Liver (tissue), 9 donors: ENCODE measurements around the gene DGKD. TPM values are rescaled to one million over a fixed set of nuclear protein-coding genes. Genes with fewer than 3 reads are reported as not detected.
A peak's percentile ranks its signal among the peaks of the same experiment; 100 is the strongest.

Source experiments
- DNase-seq: peaks from one replicate; pipeline ENCODE4 v3.0.0-alpha.2; 2017; ENCODE audit warnings: low spot score
- H3K27ac ChIP-seq, 2 donors: one replicate each; pipeline ENCODE4 v1.7.0; 2013; ENCODE audit warnings: inconsistent platforms in 2 of 2, low read length in 2 of 2, control low read depth in 1 of 2, low read depth in 1 of 2, mild to moderate bottlenecking in 1 of 2
- H3K27me3 ChIP-seq, 4 donors: one replicate each; pipeline versions ENCODE4 v1.6.1 to v1.7.0; 2013; ENCODE audit warnings: low read length in 3 of 4, inconsistent platforms in 1 of 4, mild to moderate bottlenecking in 1 of 4, moderate library complexity in 1 of 4; ENCODE audit not compliant: control insufficient read depth in 4 of 4, insufficient read depth in 4 of 4
- H3K36me3 ChIP-seq, 4 donors: one replicate each; pipeline versions ENCODE4 v1.6.1 to v1.7.0; 2013; ENCODE audit warnings: low read length in 3 of 4, mild to moderate bottlenecking in 3 of 4, low read depth in 1 of 4, moderate library complexity in 1 of 4; ENCODE audit not compliant: control insufficient read depth in 4 of 4, insufficient read depth in 3 of 4
- H3K4me1 ChIP-seq, 4 donors: one replicate each; pipeline versions ENCODE4 v1.6.1 to v1.7.0; 2013; ENCODE audit warnings: low read length in 3 of 4, mild to moderate bottlenecking in 3 of 4, moderate library complexity in 1 of 4; ENCODE audit not compliant: control insufficient read depth in 4 of 4, insufficient read depth in 4 of 4
- H3K4me3 ChIP-seq, 3 donors: one replicate each; pipeline versions ENCODE4 v1.6.1 to v1.7.0; 2013; ENCODE audit warnings: low read length in 3 of 3, control low read depth in 1 of 3, low read depth in 1 of 3, mild to moderate bottlenecking in 1 of 3
- H3K9ac ChIP-seq, 2 donors: one replicate each; pipeline ENCODE4 v1.7.0; 2013; ENCODE audit warnings: low read length in 2 of 2, mild to moderate bottlenecking in 2 of 2, moderate library complexity in 2 of 2, control low read depth in 1 of 2, low read depth in 1 of 2
- H3K9me3 ChIP-seq, 4 donors: one replicate each; pipeline versions ENCODE4 v1.6.1 to v1.7.0; 2013; ENCODE audit warnings: low read length in 3 of 4; ENCODE audit not compliant: control insufficient read depth in 4 of 4
- ATF3 ChIP-seq: IDR thresholded peaks from 2 replicates; pipeline ENCODE4 v1.6.1; 2016; ENCODE audit warnings: antibody characterized with exemption
- EGR1 ChIP-seq, 2 donors: IDR thresholded peaks; 2 replicates each; pipeline ENCODE4 v1.6.1; 2016 to 2018; ENCODE audit warnings: antibody characterized with exemption in 2 of 2, low read depth in 2 of 2
- FOXA1 ChIP-seq: IDR thresholded peaks from 2 replicates; pipeline ENCODE4 v1.6.1; 2016; ENCODE audit warnings: antibody characterized with exemption
- FOXA2 ChIP-seq: IDR thresholded peaks from 2 replicates; pipeline ENCODE4 v1.6.1; 2016; ENCODE audit warnings: antibody characterized with exemption
- GABPA ChIP-seq, 2 donors: IDR thresholded peaks in 1 of 2; conservative IDR thresholded peaks in 1 of 2; 2 replicates each; pipeline ENCODE4 v1.6.1; 2016; ENCODE audit warnings: antibody characterized with exemption in 2 of 2, mild to moderate bottlenecking in 1 of 2, moderate library complexity in 1 of 2
- HNF4A ChIP-seq, 2 donors: conservative IDR thresholded peaks; 2 replicates each; pipeline ENCODE4 v1.6.1; 2016; ENCODE audit warnings: antibody characterized with exemption in 2 of 2, mild to moderate bottlenecking in 2 of 2
- HNF4G ChIP-seq: IDR thresholded peaks from 2 replicates; pipeline ENCODE4 v1.6.1; 2016; ENCODE audit warnings: antibody characterized with exemption
- JUND ChIP-seq, 2 donors: IDR thresholded peaks; 2 replicates each; pipeline ENCODE4 v1.6.1; 2016; ENCODE audit warnings: antibody characterized with exemption in 2 of 2
- MAX ChIP-seq: IDR thresholded peaks from 2 replicates; pipeline ENCODE4 v1.6.1; 2016; ENCODE audit warnings: antibody characterized with exemption
- NR2F2 ChIP-seq: IDR thresholded peaks from 2 replicates; pipeline ENCODE4 v1.6.1; 2016; ENCODE audit warnings: antibody characterized with exemption
- RAD21 ChIP-seq, 2 donors: IDR thresholded peaks; 2 replicates each; pipeline ENCODE4 v1.6.1; 2016; ENCODE audit warnings: antibody characterized with exemption in 2 of 2, mild to moderate bottlenecking in 2 of 2
- REST ChIP-seq: IDR thresholded peaks from 2 replicates; pipeline ENCODE4 v1.6.1; 2016; ENCODE audit warnings: antibody characterized with exemption, mild to moderate bottlenecking
- RXRA ChIP-seq, 2 donors: IDR thresholded peaks; 2 replicates each; pipeline ENCODE4 v1.6.1; 2017 to 2018; ENCODE audit warnings: antibody characterized with exemption in 2 of 2, mild to moderate bottlenecking in 1 of 2
- SP1 ChIP-seq: IDR thresholded peaks from 2 replicates; pipeline ENCODE4 v1.6.1; 2018; ENCODE audit warnings: antibody characterized with exemption, mild to moderate bottlenecking
- TAF1 ChIP-seq: conservative IDR thresholded peaks from 2 replicates; pipeline ENCODE4 v1.6.1; 2016; ENCODE audit warnings: antibody characterized with exemption, mild to moderate bottlenecking
- YY1 ChIP-seq: IDR thresholded peaks from 2 replicates; pipeline ENCODE4 v1.6.1; 2016; ENCODE audit warnings: antibody characterized with exemption, mild to moderate bottlenecking
- ZBTB33 ChIP-seq: IDR thresholded peaks from 2 replicates; pipeline ENCODE4 v1.6.1; 2016; ENCODE audit warnings: antibody characterized with exemption
- whole genome bisulfite sequencing: extraction: QIAGEN DNeasy Blood & Tissue Kit; methylation state at CpG from one replicate; pipeline ENCODE4 v1.1.7; 2013; 5-methylcytosine and 5-hydroxymethylcytosine counted together
- polyA plus RNA-seq, 2 donors: library from polyadenylated mRNA; stranded (reverse) in 1 of 2; unstranded in 1 of 2; fragments of 200-250 nt in 1 of 2; fragments of >200 nt in 1 of 2; fragmentation: Nextera tagmentation in 1 of 2; extraction: Ambion mirVana in 1 of 2; gene quantifications; one replicate each; pipeline versions ENCODE4 v1.2.1 to v1.2.3, GENCODE V29; 2013 to 2015
- total RNA-seq, 2 donors: library from RNA; depleted of rRNA; stranded (reverse); fragments of >200 nt; gene quantifications; one replicate each; pipeline ENCODE4 v1.2.3, GENCODE V29; 2014
- TF ChIP-seq, protein P1 (sequence below): fragments of 150-350 bp; IDR thresholded peaks from 2 replicates; pipeline ENCODE4 v1.5.1; 2017; ENCODE audit warnings: improper control_type of control experiment, low read depth, low read length; ENCODE audit not compliant: missing input control
- donor health status: healthy.
- donor health status: healthy.
- donor health status: healthy.
- donor health status: healthy.
- donor health status: healthy.

The DGKD gene
- total and polyA plus RNA-seq, 4 donors = 4.8 to 16.4 (median 8.2) TPM

DNA sequence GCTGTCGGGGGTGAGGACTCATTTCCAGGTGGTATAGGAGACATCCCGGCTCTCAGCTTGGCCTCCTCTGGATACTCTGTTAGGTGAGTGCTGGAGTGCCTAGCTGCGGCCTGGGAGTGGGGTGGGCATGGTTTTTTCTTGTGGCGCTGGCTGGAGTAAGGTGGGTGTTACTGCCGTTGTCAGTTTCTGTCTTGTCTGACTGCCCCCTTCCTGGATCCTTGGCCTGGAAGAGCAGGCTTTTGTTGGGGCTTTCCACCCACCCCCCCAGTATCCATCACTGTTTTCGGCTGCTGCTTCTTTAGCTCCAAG is 69.2 kb downstream of the DGKD start:
- no peaks in the 10 kb centered on the region for H3K9me3 ChIP-seq
- H3K4me1 ChIP-seq = peaks cover 2 to 21% (median 8%) of the 10 kb centered on the region in 4 donors
- H3K27ac ChIP-seq = no peak overlapping the region
- peak; percentile 10 for DNase-seq
- H3K36me3 ChIP-seq = peaks cover 0 to 7% (median 0%) of the 10 kb centered on the region in 4 donors
- no peak overlapping the region for H3K4me3 ChIP-seq
- no peaks in the 10 kb centered on the region for H3K27me3 ChIP-seq
- TF ChIP-seq TAF1 = no peak
- TF ChIP-seq JUND (IDR thresholded peaks at IDR 0.05) = no peak
- no peak for TF ChIP-seq FOXA1
- TF ChIP-seq REST = no peak
- TF ChIP-seq MAX = no peak
- TF ChIP-seq RXRA (IDR thresholded peaks at IDR 0.05) = no peak
- H3K9ac ChIP-seq = no peak overlapping the region
- 88% methylated on average over 6 of the region's 6 CpGs for WGBS

GRCh38 chr2:233424154-233424951 is 70.1 kb downstream of the DGKD start:
- peaks cover 0 to 7% (median 0%) of the 10 kb centered on the region in 4 donors for H3K36me3 ChIP-seq
- TF ChIP-seq RAD21 (IDR thresholded peaks at IDR 0.05) = no peak
- TF ChIP-seq NR2F2 = no peak
- no peak for TF ChIP-seq ATF3
- TF ChIP-seq SP1 = no peak
- TF ChIP-seq FOXA2 = no peak
- TF ChIP-seq HNF4A (conservative IDR thresholded peaks at IDR 0.05) = peak in 1 of 2 donors; percentile 63
- no peak for TF ChIP-seq FOXA1
- no peak for TF ChIP-seq HNF4G
- TF ChIP-seq JUND (IDR thresholded peaks at IDR 0.05) = peak in 1 of 2 donors; percentile 36
- peak; percentile 13 for TF ChIP-seq REST
- TF ChIP-seq TAF1 = no peak
- TF ChIP-seq GABPA (IDR thresholded peaks at IDR 0.05 in 1 of 2, conservative IDR thresholded peaks at IDR 0.05 in 1 of 2) = no peak
- no peak for TF ChIP-seq MAX
- TF ChIP-seq EGR1 (IDR thresholded peaks at IDR 0.05; ENCODE audit: low read depth in 2 of 2) = no peak
- TF ChIP-seq, protein P1, sequence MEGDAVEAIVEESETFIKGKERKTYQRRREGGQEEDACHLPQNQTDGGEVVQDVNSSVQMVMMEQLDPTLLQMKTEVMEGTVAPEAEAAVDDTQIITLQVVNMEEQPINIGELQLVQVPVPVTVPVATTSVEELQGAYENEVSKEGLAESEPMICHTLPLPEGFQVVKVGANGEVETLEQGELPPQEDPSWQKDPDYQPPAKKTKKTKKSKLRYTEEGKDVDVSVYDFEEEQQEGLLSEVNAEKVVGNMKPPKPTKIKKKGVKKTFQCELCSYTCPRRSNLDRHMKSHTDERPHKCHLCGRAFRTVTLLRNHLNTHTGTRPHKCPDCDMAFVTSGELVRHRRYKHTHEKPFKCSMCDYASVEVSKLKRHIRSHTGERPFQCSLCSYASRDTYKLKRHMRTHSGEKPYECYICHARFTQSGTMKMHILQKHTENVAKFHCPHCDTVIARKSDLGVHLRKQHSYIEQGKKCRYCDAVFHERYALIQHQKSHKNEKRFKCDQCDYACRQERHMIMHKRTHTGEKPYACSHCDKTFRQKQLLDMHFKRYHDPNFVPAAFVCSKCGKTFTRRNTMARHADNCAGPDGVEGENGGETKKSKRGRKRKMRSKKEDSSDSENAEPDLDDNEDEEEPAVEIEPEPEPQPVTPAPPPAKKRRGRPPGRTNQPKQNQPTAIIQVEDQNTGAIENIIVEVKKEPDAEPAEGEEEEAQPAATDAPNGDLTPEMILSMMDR = no peak
- peak in 1 of 2 donors; percentile 49 for TF ChIP-seq RXRA (IDR thresholded peaks at IDR 0.05)
- TF ChIP-seq YY1 = no peak
- no peak for TF ChIP-seq ZBTB33
- no peak overlapping the region for H3K4me3 ChIP-seq
- no peaks in the 10 kb centered on the region for H3K9me3 ChIP-seq
- H3K9ac ChIP-seq = no peak overlapping the region
- H3K27me3 ChIP-seq = no peaks in the 10 kb centered on the region
- H3K27ac ChIP-seq = no peak overlapping the region
- 70% methylated on average over 16 of the region's 16 CpGs for WGBS
- DNase-seq = peak; percentile 28
- H3K4me1 ChIP-seq = peaks cover 2 to 20% (median 7%) of the 10 kb centered on the region in 4 donors
